HG02798 (cell line): ENCODE results near the gene STK39.

ENCODE experiments used
- ATAC-seq: cut with Tn5 transposase; IDR thresholded peaks from one replicate; pipeline ENCODE4 v1.9.1; 2021; ENCODE audit warnings: mild to moderate bottlenecking; ENCODE audit not compliant: unreplicated experiment, poor library complexity

Gene STK39

GRCh38 chr2:168165985-168166901 is 81.2 kb downstream of the STK39 start:
- no peak for ATAC-seq

DNA sequence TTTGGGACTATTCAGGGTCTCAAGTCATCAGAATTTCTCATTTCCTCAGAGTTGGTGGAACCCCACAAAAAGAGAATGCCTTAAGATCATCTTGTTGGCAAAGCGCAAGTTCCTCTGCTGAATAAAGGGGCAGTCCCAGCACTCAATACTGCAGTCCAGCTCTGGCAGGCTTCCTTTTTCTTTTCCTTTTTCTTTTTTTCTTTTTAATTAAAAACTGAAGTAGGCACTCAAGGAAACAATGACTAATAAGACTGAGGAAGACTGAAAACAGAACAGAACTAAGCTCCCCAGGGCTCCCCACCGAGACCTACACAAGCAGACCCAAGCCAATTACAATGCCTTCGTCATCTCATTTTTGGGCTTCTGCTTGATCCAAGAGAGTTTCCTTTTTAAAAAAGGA is 82.0 kb downstream of the STK39 start:
- ATAC-seq = no peak

DNA sequence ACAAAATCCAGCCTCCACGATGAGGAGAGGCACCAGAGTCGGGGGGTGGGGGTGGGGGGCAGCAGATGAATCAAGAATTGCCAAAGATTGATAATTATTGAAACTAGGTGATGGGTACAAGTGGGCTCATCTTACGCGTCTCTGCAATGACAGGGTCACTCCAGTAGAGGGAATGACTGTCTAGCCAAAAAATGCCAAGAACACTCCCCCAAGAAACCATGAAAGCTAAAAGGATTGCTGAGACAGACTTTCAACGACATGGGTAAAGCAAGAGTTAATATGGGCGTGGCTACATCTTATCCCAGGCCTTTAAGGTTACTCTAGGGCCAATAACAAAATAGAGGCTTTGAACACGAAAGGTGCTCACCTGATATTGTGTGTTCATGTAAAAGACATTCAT is 86.5 kb downstream of the STK39 start:
- ATAC-seq = no peak

DNA sequence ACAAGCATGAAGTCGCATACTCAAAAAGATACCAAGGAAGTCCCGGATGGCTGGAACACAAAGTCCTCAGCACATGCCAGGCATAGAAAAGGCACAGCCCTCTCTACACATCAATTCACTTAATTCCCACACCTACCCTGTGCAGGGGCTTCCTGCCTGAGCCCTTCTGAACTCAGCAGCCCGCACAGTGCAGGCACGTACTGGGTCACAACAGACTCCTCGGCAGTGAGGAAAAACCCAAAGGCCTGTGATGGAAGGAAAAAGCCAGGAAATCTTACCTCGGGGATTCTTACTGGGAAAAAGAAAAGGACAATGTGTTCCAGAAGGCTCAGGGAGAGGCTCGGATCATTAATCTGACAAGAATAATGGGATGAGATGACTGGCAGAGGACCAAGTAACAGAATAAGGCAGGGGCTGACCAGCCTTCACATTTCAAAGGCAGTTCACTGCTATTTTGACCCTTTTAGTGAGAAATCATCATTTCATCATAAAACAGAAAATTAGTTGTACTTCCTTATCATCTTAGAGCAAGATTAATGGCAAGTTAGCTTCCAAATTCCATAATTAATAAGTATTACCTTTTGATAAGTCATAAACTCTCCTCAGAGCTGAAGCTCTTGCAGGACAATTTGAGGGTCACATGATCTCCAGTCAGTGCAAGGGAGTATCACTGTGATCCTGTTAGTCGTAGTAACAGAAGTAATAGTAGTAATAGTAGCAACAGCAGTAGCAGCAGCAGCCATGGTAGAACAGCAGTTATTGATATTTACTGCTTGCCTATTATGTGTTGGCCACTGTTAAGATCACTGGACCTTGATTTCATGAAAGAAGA is 87.4 kb downstream of the STK39 start:
- ATAC-seq = no peak

- no peak for ATAC-seq
Observed at GRCh38 chr2:168158586-168158985, 88.8 kb downstream of the STK39 start.

DNA sequence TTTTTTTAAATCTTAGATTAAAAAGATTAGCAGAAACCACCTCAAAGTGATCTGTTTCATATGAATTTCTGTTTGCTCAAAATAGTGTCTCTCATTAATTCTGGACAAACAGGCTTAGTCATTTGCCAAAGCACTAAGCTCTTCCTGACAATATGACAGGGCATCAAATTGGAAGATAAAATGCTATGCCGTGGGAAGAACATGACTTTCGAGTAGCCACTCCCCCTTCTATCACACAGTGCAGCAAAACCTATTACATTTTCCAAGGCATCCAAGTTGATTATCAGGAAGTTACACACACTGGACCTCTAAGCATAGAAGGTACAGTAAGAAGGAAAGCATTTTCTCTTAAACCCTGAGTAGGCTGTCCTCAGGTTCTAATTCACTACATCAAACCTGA is 89.5 kb downstream of the STK39 start:
- ATAC-seq = no peak

GRCh38 chr2:168157070-168157469 is 90.3 kb downstream of the STK39 start:
- no peak for ATAC-seq

GRCh38 chr2:168156661-168157060 is 90.7 kb downstream of the STK39 start:
- no peak for ATAC-seq

DNA sequence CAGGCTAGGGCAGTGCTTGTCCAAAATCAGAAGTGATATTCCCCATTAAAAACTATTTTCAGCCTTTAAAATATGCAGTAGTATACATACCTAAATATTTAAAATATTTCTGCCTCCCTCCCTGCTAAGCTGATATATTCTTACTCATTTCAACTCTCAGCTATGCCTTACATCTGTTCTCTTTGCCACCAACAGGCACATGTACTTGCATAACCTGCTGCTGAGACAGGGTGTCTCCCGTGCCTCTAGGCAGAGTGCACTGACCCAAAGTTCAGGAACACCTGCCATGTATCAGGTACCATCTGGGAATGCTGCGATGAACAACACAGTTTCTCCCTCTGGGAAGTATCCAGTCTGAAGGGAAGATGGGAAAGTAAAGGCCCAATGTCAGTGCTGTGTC is 91.7 kb downstream of the STK39 start:
- ATAC-seq = no peak

DNA sequence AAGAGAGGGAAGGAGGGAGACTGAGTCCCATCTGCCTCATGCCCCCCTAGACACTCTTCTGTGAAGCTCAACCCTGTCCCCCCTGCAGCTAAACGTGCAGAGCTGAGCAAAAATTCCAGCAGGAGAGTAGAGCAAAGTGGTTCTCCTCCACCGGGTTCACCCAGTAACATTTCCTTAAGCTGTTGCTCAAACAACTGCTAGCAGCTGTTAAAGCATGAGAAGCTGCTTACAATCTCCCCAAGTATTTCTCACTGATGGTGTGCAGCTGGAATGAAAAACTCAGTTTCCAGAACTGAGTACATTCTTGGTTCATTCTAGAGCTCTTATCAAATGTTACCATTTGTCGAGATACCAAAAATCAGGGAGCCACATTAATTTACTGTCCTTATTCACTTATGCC is 92.3 kb downstream of the STK39 start:
- no peak for ATAC-seq

GRCh38 chr2:168152902-168153530 is 94.4 kb downstream of the STK39 start:
- no peak for ATAC-seq

DNA sequence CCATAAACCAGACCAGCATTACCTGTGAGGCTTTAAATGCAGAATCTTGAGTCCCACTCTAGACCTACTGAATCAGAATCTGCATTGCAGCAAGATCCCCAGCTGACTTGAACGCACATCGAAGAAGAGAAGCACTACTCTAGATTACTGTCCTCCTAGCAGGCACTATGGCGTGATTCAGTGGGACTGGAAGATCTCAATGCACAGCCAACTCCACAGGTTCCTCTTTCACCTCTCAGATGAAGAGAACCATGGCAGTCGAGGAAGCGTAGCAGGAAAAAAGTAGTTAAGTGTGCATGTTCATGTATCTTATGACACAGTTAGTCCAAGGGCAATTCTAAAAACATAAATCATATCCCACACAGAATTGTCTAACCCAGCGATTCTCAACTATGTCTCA is 97.4 kb downstream of the STK39 start:
- ATAC-seq = no peak

DNA sequence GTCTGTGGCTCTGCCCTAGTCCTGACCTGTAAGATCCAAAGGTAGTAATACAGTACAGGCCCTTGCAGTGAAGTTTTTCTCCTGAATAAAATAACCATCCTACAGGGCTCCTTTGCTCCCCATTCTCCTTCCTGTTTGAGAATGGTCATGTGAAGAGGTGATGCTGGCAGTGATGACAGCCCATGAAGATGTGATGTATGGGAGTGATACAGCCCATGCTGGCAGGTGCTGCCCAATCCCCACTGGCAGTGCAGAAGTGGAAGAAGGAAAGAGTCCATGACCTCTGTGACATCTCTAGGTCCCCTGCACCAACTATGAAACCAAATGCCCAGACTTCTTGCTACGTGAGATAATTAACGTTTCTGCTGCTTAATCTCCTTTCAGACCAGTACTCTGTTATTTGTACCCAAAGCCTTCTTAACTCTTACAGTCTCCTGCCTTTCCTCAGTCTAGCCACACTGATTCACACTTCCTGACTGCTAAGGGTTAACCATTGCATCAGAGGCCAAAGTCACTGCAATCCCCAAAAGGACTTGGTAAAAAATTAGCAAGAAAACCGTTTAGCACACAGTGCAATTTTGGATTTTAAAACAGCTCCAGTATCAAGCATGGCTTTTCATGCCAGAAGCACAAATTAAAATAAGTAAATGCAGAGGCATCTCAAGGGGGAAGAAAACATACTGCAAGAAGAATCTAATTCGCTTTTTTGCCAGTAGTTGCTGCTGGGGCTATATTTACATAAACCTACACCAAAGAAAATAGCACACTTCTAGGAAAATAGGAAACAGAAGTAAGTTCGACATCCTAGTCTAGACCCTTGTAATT is 98.0 kb downstream of the STK39 start:
- ATAC-seq = no peak

GRCh38 chr2:168147830-168148794 is 99.3 kb downstream of the STK39 start:
- no peak for ATAC-seq

DNA sequence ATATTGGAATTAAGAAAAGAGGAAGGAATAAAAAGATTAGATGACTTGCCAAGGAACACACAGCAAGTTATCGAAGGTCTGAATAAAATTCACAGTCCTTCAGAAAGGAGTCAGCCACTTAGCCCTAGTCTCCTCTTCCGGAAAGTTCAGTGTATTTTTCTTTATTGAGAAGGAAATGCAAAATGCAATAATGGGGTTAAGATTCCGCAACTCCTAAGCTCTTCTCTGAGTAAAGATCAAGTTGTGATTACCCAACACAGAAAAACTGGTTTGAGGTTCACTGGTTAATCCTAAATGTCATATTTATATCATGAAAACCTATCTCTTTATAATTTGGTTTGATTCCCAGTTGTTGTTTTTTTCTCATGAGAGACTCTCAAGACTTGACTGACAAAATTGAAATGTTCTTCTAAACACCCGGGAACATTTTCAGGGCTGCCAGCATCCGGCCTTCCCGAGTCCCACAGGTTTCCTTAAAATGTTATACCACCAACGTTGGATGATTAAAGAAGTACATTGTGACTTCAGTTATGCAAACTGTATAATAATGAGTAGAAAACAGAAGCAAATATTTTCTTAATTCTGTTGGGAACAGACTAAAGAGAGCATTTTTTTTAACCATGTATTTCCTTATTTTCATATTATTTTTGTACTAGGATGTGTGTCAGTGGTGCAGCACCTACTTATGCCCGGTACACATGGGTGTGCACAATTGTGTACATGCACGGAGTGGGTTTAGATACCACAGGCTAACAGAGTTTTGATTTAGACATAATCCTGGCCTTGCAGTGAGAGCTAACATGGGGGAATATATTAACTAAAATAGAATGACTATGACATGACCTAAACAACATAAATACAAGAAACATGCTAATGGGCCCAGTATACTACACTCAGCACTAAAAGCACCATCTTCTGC is 100.2 kb downstream of the STK39 start:
- no peak for ATAC-seq

- ATAC-seq = no peak
Observed at GRCh38 chr2:168145426-168146310, 101.7 kb downstream of the STK39 start.

GRCh38 chr2:168145011-168145410 is 102.4 kb downstream of the STK39 start:
- no peak for ATAC-seq
